HFF-Myc (cell line): Measurements from ENCODE around the gene ATP6V0E1.

ENCODE experiments used
- DNase-seq: peaks from one replicate; pipeline ENCODE4 v3.0.0-alpha.2; 2011; ENCODE audit warnings: low read depth; ENCODE audit errors: extremely low read depth
- H3K4me3 ChIP-seq: replicated peaks from 2 replicates; pipeline ENCODE4 v1.5.1; 2011; ENCODE audit warnings: low read depth, mild to moderate bottlenecking, control low read depth, low read length
- CTCF ChIP-seq: IDR thresholded peaks from 2 replicates; pipeline ENCODE4 v1.5.1; 2012; ENCODE audit warnings: mild to moderate bottlenecking, low read depth, low read length, control low read depth; ENCODE audit errors: missing control alignments

Gene ATP6V0E1

GRCh38 chr5:173001229-173001841 is 17.8 kb downstream of the ATP6V0E1 start:
- no peak for DNase-seq
- no peak overlapping the region for H3K4me3 ChIP-seq
- TF ChIP-seq CTCF: no peak

DNA sequence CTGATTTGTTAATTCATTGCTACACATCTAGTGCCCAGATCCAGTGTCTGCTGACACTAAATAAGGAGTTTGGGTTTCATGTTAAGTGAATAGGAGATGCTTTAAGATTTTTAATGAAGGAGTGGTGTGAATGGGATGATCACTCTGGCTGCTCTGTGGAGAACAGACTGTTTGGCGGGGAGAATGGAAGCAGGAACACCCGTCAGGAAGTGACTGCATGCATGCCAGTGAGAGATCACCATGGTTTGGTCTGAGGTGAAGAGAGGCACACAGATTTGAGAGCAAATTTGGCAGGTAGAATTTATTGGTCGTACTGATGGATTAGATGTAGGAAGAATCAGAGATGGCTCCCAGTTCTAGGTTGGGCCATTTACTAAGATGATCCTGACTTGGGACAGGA is 19.8 kb downstream of the ATP6V0E1 start:
- no peak for TF ChIP-seq CTCF
- DNase-seq: no peak
- H3K4me3 ChIP-seq: no peak overlapping the region

DNA sequence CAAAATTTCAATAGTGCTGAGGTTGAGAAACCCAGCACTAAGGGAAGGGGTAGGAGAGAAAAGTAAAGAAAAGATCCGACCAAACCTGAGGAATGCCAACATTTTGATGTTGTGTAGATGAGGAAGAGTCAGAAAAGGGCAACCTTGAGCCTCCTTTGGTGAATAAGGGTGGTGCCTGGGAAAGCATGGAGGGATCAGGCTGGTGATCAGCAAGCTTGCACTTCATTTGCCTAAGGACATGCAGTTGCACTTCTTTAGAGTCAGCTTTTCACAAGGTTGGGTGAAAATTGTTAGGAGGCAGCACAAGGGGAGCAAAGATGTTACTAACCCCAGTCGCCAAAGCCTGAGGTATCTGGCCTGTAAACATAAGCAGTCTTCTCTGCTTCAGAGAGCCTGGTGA is 20.4 kb downstream of the ATP6V0E1 start:
- H3K4me3 ChIP-seq: no peak overlapping the region
- DNase-seq: no peak
- no peak for TF ChIP-seq CTCF

DNA sequence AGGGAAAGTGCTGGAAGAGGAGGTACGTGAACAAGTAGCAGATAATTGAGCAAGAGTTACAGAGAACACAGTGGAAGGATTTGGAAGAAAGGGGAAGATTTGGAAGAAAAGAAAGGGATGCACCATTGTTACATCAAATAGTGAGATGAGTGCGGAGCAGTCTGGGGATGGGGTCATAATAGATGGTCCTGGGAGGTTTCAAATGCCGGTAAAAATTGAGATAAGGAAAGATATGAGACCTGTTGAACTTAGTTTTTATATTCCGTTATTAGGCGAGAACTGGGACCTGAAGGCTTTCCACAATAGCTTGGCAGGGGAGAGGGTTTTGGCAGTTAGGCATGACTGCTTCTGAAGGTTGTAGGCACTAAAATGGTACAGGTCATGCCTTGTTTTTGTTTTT is 20.9 kb downstream of the ATP6V0E1 start:
- no peak for TF ChIP-seq CTCF
- no peak for DNase-seq
- no peak overlapping the region for H3K4me3 ChIP-seq

GRCh38 chr5:173010021-173010420 is 26.4 kb downstream of the ATP6V0E1 start:
- no peak for TF ChIP-seq CTCF
- no peak for DNase-seq
- H3K4me3 ChIP-seq: no peak overlapping the region

DNA sequence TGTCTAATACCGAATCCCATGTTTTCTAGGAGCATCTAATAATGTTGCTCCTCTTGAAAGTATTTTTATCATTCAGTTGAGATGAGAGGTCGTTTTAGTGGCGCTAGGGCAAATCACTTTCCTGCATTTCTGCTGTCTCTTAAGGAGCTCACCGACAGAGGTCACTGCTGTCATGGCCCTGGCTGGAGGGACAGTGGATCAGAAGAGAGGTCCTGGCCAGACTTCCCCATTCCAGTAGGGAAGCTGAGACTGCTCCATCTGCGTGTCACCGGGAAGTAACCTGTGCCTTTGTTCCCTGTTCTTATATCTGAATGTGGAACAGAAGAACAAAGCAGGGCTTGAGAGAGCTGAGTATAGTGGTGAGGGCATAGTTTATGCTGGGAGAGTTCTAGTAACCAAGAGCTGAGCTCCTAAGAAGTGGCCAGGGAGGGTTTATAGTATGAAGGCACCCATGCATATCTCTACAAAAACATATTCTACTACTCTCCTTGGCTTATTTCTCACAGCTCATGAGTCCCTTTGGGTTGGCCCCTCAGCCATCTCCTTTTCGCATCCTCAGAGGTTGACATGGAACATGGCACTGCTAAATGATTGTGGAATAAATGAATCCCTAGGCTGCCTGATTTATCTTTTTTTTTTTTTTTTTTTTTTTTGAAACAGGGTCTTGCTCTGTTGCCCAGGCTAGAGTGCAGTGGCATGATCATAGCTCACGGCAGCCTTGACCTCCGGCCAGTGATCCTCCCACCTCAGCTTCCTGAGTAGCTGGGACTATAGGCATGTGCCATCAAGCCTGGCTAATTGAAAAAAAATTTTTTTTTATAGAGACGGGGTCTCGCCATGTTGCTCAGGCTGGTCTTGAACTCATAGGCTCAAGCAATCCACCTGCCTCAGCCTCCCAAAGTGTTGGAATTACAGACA is 27.2 kb downstream of the ATP6V0E1 start:
- no peak overlapping the region for H3K4me3 ChIP-seq
- TF ChIP-seq CTCF: peak; percentile 15
- DNase-seq: no peak
